BLaER1 treated with 17β-estradiol and CSF1 and Interleukin-3, amounts not matched to agents 10 nM and 100 nM (cell line): ENCODE results near the gene C11orf24.
A peak's percentile ranks its signal among the peaks of the same experiment; 100 is the strongest.

ENCODE experiments used
- H3K27ac ChIP-seq, 11 experiments: shearing (Covaris generic); formaldehyde crosslinking; 2 replicates each; pipeline ENCODE4 v1.8.1; 2022
- H3K27me3 ChIP-seq, 11 experiments: shearing (Covaris generic); formaldehyde crosslinking; 2 replicates each; pipeline ENCODE4 v1.8.1; 2022
- H3K36me3 ChIP-seq, 11 experiments: shearing (Covaris generic); formaldehyde crosslinking; 2 replicates each; pipeline ENCODE4 v1.8.1; 2022
- H3K4me1 ChIP-seq, 10 experiments: shearing (Covaris generic); formaldehyde crosslinking; 2 replicates each; pipeline ENCODE4 v1.8.1; 2022
- H3K4me2 ChIP-seq, 11 experiments: shearing (Covaris generic); formaldehyde crosslinking; 2 replicates each; pipeline ENCODE4 v1.8.1; 2022
- H3K4me3 ChIP-seq, 10 experiments: shearing (Covaris generic); formaldehyde crosslinking; 2 replicates each; pipeline ENCODE4 v1.8.1; 2022
- H3K9ac ChIP-seq, 11 experiments: shearing (Covaris generic); formaldehyde crosslinking; 2 replicates each; pipeline ENCODE4 v1.8.1; 2022
- H3K9me3 ChIP-seq, 11 experiments: shearing (Covaris generic); formaldehyde crosslinking; replicated peaks in 1 of 11; 2 replicates each; pipeline ENCODE4 v1.8.1; 2022
- H4K20me1 ChIP-seq, 11 experiments: shearing (Covaris generic); formaldehyde crosslinking; 2 replicates each; pipeline ENCODE4 v1.8.1; 2022
- Cebpa-rat ChIP-seq, 11 experiments: shearing (Covaris generic); IDR thresholded peaks; 2 replicates each; pipeline ENCODE4 v1.8.1; 2022

The C11orf24 gene

DNA sequence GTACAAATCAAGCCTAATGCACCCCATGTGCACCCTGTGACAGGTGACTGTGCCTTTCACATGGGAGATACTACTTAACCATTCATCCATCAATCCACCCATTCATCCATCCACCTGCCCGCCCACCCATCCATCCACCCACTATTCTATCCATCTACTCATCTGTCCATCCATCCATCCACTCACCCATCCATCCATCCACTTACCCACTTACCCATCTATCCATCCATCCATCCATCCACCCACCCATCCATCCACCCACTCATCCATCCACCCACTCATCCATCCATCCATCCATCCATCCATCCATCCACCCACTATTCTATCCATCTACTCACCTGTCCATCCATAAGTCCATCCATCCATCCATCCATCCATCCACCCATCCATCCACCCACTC lies 7.5 kb downstream of the C11orf24 start:
- Histone ChIP-seq H4K20me1 (peaks cover 0 to 32% (median 0%) of the 10 kb centered on the region in 11 experiments; a peak in 3 of 22 replicates), H3K9ac (no peak overlapping the region), H3K27ac (no peak overlapping the region), H3K4me1 (peaks cover 36 to 47% (median 44%) of the 10 kb centered on the region in 10 experiments), H3K4me2 (no peak overlapping the region), H3K27me3 (no peaks in the 10 kb centered on the region), H3K4me3 (no peak overlapping the region), H3K9me3 (no peaks in the 10 kb centered on the region; a peak in 1 of 22 replicates), H3K36me3 (peaks cover 56 to 81% (median 70%) of the 10 kb centered on the region in 11 experiments)
- no peak for TF ChIP-seq Cebpa-rat (IDR thresholded peaks at IDR 0.05)

DNA sequence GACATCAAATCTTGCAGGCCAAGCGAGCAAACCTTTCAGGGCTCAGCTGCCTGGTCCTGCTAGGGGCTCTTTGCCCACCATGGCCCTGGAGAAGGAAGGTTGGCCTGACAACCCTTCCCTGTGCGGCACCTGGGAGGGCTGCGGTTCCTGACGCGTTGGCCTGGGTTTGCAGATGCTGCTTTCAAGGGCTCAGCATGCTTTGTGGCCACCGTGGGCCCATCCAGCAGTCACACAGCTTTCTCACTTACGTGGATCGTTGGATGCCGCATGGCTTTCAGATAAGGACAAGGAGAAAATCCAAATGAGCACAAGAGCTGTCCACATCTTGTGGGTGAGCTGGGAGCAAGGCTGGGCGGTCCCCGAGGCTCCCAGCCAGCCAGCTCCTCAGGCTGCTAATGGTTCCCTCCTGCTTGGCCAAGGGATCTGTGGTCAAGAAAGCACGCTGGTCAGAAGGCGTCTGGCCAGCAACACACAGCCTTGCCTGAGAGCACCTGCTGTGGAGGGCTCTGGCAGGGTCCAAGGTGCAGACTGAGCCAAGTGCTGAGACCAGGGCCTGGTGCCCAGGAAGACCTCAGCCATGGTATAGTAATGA lies 8.2 kb downstream of the C11orf24 start:
- H3K9ac ChIP-seq: no peak overlapping the region
- no peak overlapping the region for H3K4me2 ChIP-seq
- no peak overlapping the region for H3K4me3 ChIP-seq
- H3K27ac ChIP-seq: no peak overlapping the region
- TF ChIP-seq Cebpa-rat (IDR thresholded peaks at IDR 0.05): no peak
- H3K36me3 ChIP-seq: peaks cover 56 to 82% (median 70%) of the 10 kb centered on the region in 11 experiments
- H4K20me1 ChIP-seq: peaks cover 0 to 32% (median 0%) of the 10 kb centered on the region in 11 experiments; a peak in 3 of 22 replicates
- H3K27me3 ChIP-seq: no peaks in the 10 kb centered on the region
- no peaks in the 10 kb centered on the region; a peak in 1 of 22 replicates for H3K9me3 ChIP-seq
- peaks cover 34 to 45% (median 38%) of the 10 kb centered on the region in 10 experiments for H3K4me1 ChIP-seq

DNA sequence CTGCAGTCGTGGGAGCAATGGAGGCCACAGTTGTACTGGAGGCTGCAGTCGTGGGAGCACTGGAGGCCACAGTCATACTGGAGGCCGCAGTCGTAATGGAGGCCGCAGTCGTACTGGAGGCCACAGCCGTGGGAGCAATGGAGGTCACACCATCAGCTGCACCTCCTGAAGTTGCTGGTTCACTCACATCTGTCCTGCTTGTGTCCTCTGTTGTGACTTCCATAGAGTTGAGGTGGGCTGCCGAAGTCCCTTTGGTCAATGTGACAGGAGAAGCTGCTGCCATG lies 9.3 kb downstream of the C11orf24 start:
- Histone ChIP-seq H3K36me3 (peaks cover 49 to 73% (median 62%) of the 10 kb centered on the region in 11 experiments), H3K9me3 (no peaks in the 10 kb centered on the region; a peak in 1 of 22 replicates), H3K27ac (no peak overlapping the region), H3K9ac (no peak overlapping the region), H3K4me3 (no peak overlapping the region), H3K4me1 (peaks cover 26 to 46% (median 36%) of the 10 kb centered on the region in 10 experiments), H3K27me3 (no peaks in the 10 kb centered on the region), H4K20me1 (peaks cover 0 to 32% (median 0%) of the 10 kb centered on the region in 11 experiments; a peak in 3 of 22 replicates), H3K4me2 (no peak overlapping the region)
- no peak for TF ChIP-seq Cebpa-rat (IDR thresholded peaks at IDR 0.05)

DNA sequence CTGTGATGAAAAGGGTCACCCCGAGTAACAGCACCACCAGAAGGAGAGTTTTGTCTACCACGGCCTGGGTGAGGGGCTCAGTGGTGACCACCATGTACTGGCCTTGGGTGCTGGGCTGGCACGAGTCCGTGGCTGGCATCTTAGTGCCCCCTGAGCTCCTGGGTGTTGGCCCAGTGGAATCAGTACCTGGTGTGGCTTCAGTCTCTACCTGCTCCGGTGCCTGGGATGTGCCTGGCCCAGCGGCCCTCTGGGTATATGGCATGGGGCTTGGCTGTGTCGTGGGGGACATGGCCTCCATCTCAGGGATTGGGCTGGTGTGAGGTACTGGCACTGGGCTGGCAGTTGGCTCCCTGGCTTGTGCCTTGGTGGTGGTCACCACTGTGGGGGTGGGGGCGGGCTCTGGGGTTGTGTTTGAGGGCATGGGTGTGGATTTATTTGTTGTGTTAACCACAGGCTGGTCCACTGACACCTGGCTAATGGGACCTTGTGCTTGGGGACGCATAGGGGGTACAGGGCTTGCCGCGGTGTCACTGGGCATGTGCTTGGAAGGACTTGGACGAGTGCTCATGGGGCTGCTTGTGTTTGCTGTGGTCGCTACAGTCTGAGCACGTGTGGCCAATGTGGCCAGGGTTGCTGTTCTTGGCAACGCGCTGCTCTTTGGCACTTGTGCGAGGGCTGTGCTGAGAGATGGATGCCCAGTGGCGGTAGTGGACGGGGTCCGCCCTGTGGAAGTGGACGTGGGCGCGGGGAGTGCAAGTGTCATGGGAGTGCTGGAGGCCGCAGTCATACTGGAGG lies 9.8 kb downstream of the C11orf24 start:
- H3K4me1 ChIP-seq: peaks cover 20 to 45% (median 34%) of the 10 kb centered on the region in 10 experiments
- no peak overlapping the region for H3K4me3 ChIP-seq
- no peaks in the 10 kb centered on the region; a peak in 1 of 22 replicates for H3K9me3 ChIP-seq
- H3K9ac ChIP-seq: no peak overlapping the region
- H3K27ac ChIP-seq: no peak overlapping the region
- no peak for TF ChIP-seq Cebpa-rat (IDR thresholded peaks at IDR 0.05)
- H3K27me3 ChIP-seq: no peaks in the 10 kb centered on the region
- H3K36me3 ChIP-seq: peaks cover 44 to 68% (median 57%) of the 10 kb centered on the region in 11 experiments
- no peak overlapping the region for H3K4me2 ChIP-seq
- peaks cover 0 to 32% (median 0%) of the 10 kb centered on the region in 11 experiments; a peak in 3 of 22 replicates for H4K20me1 ChIP-seq

DNA sequence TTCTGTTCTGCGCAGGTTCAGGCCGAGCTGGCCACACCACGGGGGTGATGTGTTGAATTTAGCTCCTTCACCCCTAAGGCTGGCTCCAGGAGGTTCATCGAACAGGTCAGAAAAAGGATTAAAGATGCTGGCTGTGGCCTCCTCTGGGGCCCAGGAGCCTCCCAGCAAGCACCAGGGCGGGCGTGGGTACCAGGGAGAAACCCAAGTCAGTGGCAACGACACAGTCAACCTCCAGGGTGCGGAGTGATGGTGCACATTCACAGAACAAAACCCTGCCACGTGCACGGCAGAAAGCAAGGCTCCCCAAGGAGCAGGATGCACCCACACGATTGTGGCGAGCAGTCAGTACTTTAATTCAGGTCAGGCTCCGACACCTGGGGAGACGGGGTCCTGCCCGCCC lies 10.8 kb downstream of the C11orf24 start:
- peaks cover 0 to 32% (median 0%) of the 10 kb centered on the region in 11 experiments; a peak in 3 of 22 replicates for H4K20me1 ChIP-seq
- H3K4me3 ChIP-seq: no peak overlapping the region
- H3K36me3 ChIP-seq: peaks cover 43 to 64% (median 56%) of the 10 kb centered on the region in 11 experiments
- H3K4me2 ChIP-seq: no peak overlapping the region
- H3K27ac ChIP-seq: no peak overlapping the region
- peaks cover 11 to 45% (median 27%) of the 10 kb centered on the region in 10 experiments for H3K4me1 ChIP-seq
- H3K9me3 ChIP-seq: no peaks in the 10 kb centered on the region; a peak in 1 of 22 replicates
- TF ChIP-seq Cebpa-rat (IDR thresholded peaks at IDR 0.05): no peak
- no peaks in the 10 kb centered on the region for H3K27me3 ChIP-seq
- no peak overlapping the region for H3K9ac ChIP-seq

DNA sequence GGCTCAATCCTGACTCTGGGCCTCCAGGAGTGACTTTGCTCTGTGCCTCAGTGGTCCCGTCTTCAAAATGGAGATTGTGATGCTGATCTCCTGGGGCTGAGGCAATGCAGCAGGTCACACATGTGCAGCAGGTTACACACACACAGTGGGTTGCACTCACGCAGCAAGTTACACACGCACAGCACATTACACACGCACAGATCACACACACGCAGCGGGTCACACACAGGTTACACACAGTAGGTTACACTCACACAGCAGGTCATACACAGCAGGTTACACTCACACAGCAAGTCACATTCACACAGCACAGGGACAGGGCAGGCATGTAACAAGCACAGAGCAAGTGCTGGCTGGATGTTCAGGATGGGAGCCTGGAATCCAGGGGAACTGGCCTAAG lies 11.3 kb downstream of the C11orf24 start:
- H4K20me1 ChIP-seq: peaks cover 0 to 32% (median 0%) of the 10 kb centered on the region in 11 experiments; a peak in 3 of 22 replicates
- H3K36me3 ChIP-seq: peaks cover 43 to 58% (median 51%) of the 10 kb centered on the region in 11 experiments
- no peaks in the 10 kb centered on the region for H3K27me3 ChIP-seq
- TF ChIP-seq Cebpa-rat (IDR thresholded peaks at IDR 0.05): no peak
- H3K4me3 ChIP-seq: no peak overlapping the region
- H3K4me1 ChIP-seq: peaks cover 6 to 45% (median 25%) of the 10 kb centered on the region in 10 experiments
- H3K9me3 ChIP-seq: no peaks in the 10 kb centered on the region; a peak in 1 of 22 replicates
- H3K9ac ChIP-seq: no peak overlapping the region
- no peak overlapping the region for H3K27ac ChIP-seq
- no peak overlapping the region for H3K4me2 ChIP-seq

DNA sequence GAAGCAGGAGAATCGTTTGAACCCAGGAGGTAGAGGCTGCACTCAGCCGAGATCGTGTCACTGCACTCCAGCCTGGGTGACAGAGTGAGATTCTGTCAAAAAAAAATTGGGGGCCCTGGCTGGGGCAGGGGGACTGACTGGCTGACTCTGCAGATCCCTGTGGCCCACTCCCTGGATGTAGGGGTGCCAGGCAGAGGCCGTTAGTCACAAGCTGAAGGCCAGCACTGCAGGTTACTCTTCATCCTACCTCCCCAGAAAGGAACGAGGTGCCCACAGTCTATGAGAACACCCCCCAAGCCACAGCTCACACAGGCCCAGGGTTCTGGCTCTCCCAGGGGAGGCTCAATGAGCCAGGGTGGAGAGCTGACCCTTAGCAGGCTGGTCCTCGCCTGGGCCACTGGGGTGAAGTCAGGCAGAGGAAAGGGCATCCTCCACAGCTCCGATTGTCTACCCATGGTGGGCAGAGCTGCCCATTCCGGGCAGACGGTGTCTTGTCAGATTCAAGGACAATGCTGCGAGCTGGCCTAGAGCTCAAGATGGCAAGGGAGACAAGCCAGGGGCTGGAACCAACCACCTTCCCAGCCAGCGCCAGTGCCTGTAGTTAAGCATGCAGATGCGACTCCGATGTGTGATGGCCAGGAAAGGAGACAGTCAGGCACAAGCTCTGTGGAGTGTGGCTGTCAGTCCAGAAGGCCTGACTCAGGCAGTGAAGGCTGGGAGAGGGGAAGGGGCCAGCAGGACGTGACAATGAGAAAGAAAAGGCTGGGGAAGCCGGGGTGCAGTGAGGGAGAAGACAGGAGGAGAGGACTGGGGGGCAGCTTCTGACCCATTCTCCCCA lies 12.4 kb downstream of the C11orf24 start:
- Histone ChIP-seq H3K4me3 (no peak overlapping the region), H3K4me1 (peaks cover 0 to 48% (median 27%) of the 10 kb centered on the region in 10 experiments; a peak in 15 of 20 replicates), H3K27me3 (no peaks in the 10 kb centered on the region), H3K36me3 (peaks cover 35 to 49% (median 42%) of the 10 kb centered on the region in 11 experiments), H4K20me1 (peaks cover 0 to 32% (median 0%) of the 10 kb centered on the region in 11 experiments; a peak in 3 of 22 replicates), H3K9me3 (no peaks in the 10 kb centered on the region), H3K4me2 (no peak overlapping the region), H3K9ac (peak overlapping the region in 2 of 11 experiments; percentile 2 to 30; a peak in 1 of 22 replicates), H3K27ac (peak overlapping the region in 1 of 11 experiments; percentile 2; a peak in 2 of 22 replicates)
- no peak for TF ChIP-seq Cebpa-rat (IDR thresholded peaks at IDR 0.05)

DNA sequence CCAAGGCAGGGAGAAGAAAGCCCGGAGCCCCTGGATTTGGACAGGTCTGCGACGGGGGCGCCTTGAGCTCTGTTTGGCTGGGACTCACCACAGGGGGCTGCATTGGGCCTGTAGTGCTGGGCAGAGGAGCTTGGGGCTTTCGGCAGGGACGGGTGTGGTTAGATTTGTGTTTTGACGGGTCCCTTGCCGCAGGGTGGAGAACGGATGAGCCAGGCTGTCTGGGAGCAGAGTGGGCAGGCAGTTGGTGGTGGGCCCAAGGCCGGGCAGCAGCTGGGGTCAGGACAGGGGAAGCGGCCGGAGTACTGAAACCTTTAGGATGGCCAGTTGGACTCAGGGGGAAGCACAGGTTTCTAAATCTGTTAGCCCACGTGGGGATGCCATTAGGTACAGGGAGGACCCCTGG lies 13.4 kb downstream of the C11orf24 start:
- 0 out of 22 replicates have a peak overlapping the region, but pooled peaks of 1 of the 11 experiments have one; percentile 16 for H3K4me2 ChIP-seq
- H4K20me1 ChIP-seq: peaks cover 0 to 26% (median 0%) of the 10 kb centered on the region in 11 experiments; a peak in 3 of 22 replicates
- H3K4me1 ChIP-seq: peaks cover 0 to 58% (median 36%) of the 10 kb centered on the region in 10 experiments; a peak in 16 of 20 replicates
- no peak overlapping the region for H3K27ac ChIP-seq
- no peaks in the 10 kb centered on the region for H3K9me3 ChIP-seq
- H3K36me3 ChIP-seq: peaks cover 27 to 40% (median 33%) of the 10 kb centered on the region in 11 experiments
- no peak for TF ChIP-seq Cebpa-rat (IDR thresholded peaks at IDR 0.05)
- no peak overlapping the region for H3K4me3 ChIP-seq
- H3K27me3 ChIP-seq: no peaks in the 10 kb centered on the region
- peak overlapping the region in 2 of 11 experiments; percentile 10 to 27; a peak in 1 of 22 replicates for H3K9ac ChIP-seq
